Karpas-422 (cell line): Measurements from ENCODE around the gene CHRM1. TPM values are rescaled to one million over a fixed set of nuclear protein-coding genes. Genes with fewer than 3 reads are reported as not detected.
"Not testable (repeated sequence)": the region's sequence is repeated elsewhere in the genome, so short reads cannot be mapped to it uniquely, and the experiment has no call there.

Experiments
- DNase-seq: peaks from one replicate; pipeline ENCODE4 v3.0.0-alpha.2; 2015
- H2AFZ ChIP-seq: fragments of 200-600 bp; sonication (generic); 2 replicates; pipeline ENCODE4 v1.6.1; 2014; ENCODE audit warnings: antibody characterized with exemption, low read length, mixed read lengths
- H3K27ac ChIP-seq: fragments of 200-600 bp; sonication (generic); 2 replicates; pipeline ENCODE4 v1.5.1; 2014; ENCODE audit warnings: mild to moderate bottlenecking, low read length, moderate library complexity
- H3K27me3 ChIP-seq: fragments of 200-600 bp; sonication (generic); 2 replicates; pipeline ENCODE4 v1.6.1; 2014; ENCODE audit warnings: low read length, mixed read lengths
- H3K36me3 ChIP-seq: fragments of 200-600 bp; sonication (generic); 2 replicates; pipeline ENCODE4 v1.6.1; 2014; ENCODE audit warnings: low read length, mixed read lengths; ENCODE audit not compliant: insufficient read depth
- H3K4me1 ChIP-seq: fragments of 200-600 bp; sonication (generic); 2 replicates; pipeline ENCODE4 v1.6.1; 2014; ENCODE audit warnings: mild to moderate bottlenecking, low read length, mixed read lengths
- H3K4me2 ChIP-seq: fragments of 200-600 bp; sonication (generic); 2 replicates; pipeline ENCODE4 v1.6.1; 2014; ENCODE audit warnings: low read length, low read depth, mild to moderate bottlenecking; ENCODE audit not compliant: poor library complexity, severe bottlenecking
- H3K4me3 ChIP-seq: fragments of 200-600 bp; sonication (generic); 2 replicates; pipeline ENCODE4 v1.5.1; 2014; ENCODE audit warnings: mild to moderate bottlenecking, antibody characterized with exemption, low read length, mixed read lengths
- H3K79me2 ChIP-seq: fragments of 200-600 bp; sonication (generic); 2 replicates; pipeline ENCODE4 v1.6.1; 2014; ENCODE audit warnings: mild to moderate bottlenecking, low read length, mixed read lengths
- H3K9ac ChIP-seq: fragments of 200-600 bp; sonication (generic); 2 replicates; pipeline ENCODE4 v1.6.0; 2014; ENCODE audit warnings: low read length
- H3K9me2 ChIP-seq: fragments of 200-600 bp; sonication (generic), shearing (Covaris generic); replicated peaks from 2 replicates; pipeline ENCODE4 v1.6.0; 2014; ENCODE audit warnings: mild to moderate bottlenecking, low read length, moderate library complexity; ENCODE audit not compliant: insufficient read depth
- H3K9me3 ChIP-seq: fragments of 300-700, 200-600 bp; sonication (generic); 2 replicates; pipeline ENCODE4 v1.6.1; 2014; ENCODE audit warnings: low read length, mixed read lengths
- H4K20me1 ChIP-seq: fragments of 200-600 bp; sonication (generic); 2 replicates; pipeline ENCODE4 v1.6.1; 2014; ENCODE audit warnings: mild to moderate bottlenecking, antibody characterized with exemption, low read length, low read depth; ENCODE audit not compliant: insufficient read depth
- total RNA-seq: library from RNA; depleted of rRNA; stranded (reverse); fragments of >200 nt; shearing (Covaris generic); gene quantifications from 2 replicates; pipeline ENCODE4 v1.2.3, GENCODE V29; 2014; ENCODE audit warnings: low replicate concordance

The CHRM1 gene
- total RNA-seq, 1 experiment from 2014 or later: not detected

DNA sequence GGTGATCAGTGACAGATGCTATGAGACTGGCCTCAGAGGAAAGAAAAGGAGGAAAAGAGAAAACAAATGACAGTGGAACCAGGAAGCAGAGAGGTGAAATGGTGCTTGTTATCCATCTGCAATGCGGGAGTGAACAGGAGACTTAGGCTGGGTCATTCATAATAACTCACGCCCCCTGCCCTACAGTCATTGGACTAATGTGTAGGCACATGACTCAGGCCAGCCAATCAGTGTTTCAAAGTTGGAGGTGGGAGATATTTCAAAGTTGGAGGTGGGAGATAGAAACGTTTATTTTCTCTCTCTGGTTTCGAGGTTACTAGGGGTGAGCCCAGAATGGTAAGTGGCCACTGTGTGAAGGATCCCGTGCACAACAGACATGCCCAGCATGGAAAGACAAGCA is 33.3 kb upstream of the CHRM1 start:
- H3K9me2 ChIP-seq: no peaks in the 10 kb centered on the region
- H3K9me3 ChIP-seq: no peaks in the 10 kb centered on the region
- H3K27me3 ChIP-seq: no peaks in the 10 kb centered on the region
- no peaks in the 10 kb centered on the region for H3K4me1 ChIP-seq
- H3K4me2 ChIP-seq: no peak overlapping the region
- no peaks in the 10 kb centered on the region for H4K20me1 ChIP-seq
- no peak overlapping the region for H3K9ac ChIP-seq
- no peaks in the 10 kb centered on the region for H3K36me3 ChIP-seq
- DNase-seq: peak; percentile 52
- H3K27ac ChIP-seq: no peak overlapping the region
- no peaks in the 10 kb centered on the region for H3K79me2 ChIP-seq
- H3K4me3 ChIP-seq: no peak overlapping the region
- H2AFZ ChIP-seq: no peak overlapping the region

DNA sequence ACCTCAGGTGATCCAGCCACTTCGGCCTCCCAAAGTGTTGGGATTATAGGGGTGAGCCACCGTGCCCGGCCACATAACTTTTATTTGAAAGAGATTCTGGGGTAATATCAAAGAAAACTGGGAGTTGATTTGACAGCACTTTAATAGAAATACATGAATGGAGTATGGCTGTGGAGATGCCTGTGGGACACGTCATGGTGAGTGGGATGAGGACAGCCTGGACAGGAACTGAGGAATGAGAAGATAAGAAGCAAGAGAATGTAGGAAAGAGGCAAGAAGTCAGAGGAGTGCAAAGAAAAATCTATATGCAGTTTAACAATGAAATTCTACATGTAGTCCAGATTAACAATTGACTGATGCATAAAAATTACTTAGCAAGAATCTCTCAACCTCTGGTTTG is 32.6 kb upstream of the CHRM1 start:
- Histone ChIP-seq H3K4me3 (no peak overlapping the region), H3K9me3 (no peaks in the 10 kb centered on the region), H4K20me1 (no peaks in the 10 kb centered on the region), H3K4me2 (no peak overlapping the region), H2AFZ (no peak overlapping the region), H3K27ac (no peak overlapping the region), H3K27me3 (no peaks in the 10 kb centered on the region), H3K4me1 (no peaks in the 10 kb centered on the region), H3K9me2 (no peaks in the 10 kb centered on the region), H3K79me2 (no peaks in the 10 kb centered on the region), H3K9ac (no peak overlapping the region), H3K36me3 (no peaks in the 10 kb centered on the region)
- no peak for DNase-seq

DNA sequence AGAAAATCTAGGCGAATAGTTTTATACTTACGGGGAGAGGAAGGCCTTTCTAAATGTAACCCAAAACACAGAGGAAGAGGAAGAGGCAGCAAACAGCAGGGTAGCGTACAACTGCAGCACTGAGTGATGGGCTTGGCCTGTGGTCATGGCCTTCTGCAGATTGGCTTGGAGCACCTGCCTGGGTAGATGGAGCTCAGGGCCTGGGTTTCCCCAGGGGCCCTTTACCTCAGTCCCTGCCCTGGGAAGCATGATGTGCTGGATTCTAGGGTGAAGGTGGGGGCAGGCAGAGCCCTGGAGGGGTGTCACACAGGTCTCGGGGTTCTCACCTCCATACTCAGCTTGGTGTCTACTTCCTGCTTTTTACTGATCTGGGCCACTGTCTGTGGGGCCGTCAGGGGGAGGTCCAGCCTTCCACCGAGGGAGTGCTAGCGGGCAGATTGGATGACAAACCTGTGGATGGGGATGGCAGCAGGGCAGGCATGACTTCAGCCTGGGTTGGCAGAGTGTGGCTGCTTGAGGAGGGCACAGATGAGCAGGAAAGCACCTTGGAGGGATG is 27.7 kb upstream of the CHRM1 start:
- Histone ChIP-seq H3K79me2 (no peaks in the 10 kb centered on the region), H3K27ac (no peak overlapping the region), H3K9me3 (no peaks in the 10 kb centered on the region), H4K20me1 (no peaks in the 10 kb centered on the region), H2AFZ (0 out of 2 replicates have a peak overlapping the region, but pooled peaks have one; percentile 34), H3K36me3 (no peaks in the 10 kb centered on the region), H3K9ac (no peak overlapping the region), H3K4me3 (no peak overlapping the region), H3K4me2 (no peak overlapping the region), H3K27me3 (no peaks in the 10 kb centered on the region), H3K4me1 (no peaks in the 10 kb centered on the region), H3K9me2 (no peaks in the 10 kb centered on the region)
- no peak for DNase-seq

DNA sequence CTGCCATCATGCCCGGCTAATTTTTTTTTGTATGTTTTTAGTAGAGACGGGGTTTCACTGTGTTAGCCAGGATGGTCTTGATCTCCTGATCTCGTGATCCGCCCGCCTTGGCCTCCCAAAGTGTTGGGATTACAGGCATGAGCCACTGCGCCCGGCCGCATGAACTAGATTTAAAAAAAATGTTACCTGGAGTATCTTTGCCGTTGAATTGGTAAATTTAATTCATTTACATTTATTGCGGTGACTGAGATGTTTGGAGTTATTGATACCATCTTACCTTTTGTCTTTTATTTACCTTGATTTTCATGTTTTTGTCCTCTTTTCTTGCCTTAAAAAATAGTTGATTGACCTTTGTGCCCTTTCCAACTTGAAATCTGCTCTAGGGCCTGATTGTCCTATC is 24.4 kb upstream of the CHRM1 start:
- not testable (repeated sequence) for H3K9me2 ChIP-seq, H3K4me1 ChIP-seq, H3K9me3 ChIP-seq, H3K36me3 ChIP-seq, H3K27me3 ChIP-seq, H3K4me3 ChIP-seq, H4K20me1 ChIP-seq, DNase-seq, H3K27ac ChIP-seq, H3K4me2 ChIP-seq, H3K9ac ChIP-seq, H2AFZ ChIP-seq, H3K79me2 ChIP-seq

DNA sequence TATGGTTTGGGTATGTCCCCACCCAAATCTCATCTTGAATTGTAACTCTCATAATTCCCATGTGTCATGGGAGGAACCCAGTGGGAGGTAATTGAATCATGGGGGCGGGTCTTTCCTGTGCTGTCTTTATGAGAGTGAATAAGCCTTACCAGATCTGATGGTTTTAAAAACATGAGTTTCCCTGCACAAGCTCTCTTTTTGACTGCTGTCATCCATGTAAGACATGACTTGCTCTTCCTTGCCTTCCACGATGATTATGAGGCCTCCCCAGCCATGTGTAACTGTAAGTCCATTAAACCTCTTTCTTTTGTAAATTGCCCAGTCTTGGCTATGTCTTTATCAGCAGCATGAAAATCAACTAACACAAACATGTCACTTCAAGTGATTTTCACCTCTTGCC is 16.4 kb upstream of the CHRM1 start:
- H3K27ac ChIP-seq, H3K27me3 ChIP-seq, H3K4me1 ChIP-seq, H3K9ac ChIP-seq, H3K9me3 ChIP-seq, H4K20me1 ChIP-seq, H3K4me3 ChIP-seq, H3K9me2 ChIP-seq, H3K79me2 ChIP-seq, H2AFZ ChIP-seq, DNase-seq, H3K36me3 ChIP-seq, H3K4me2 ChIP-seq: not testable (repeated sequence)

DNA sequence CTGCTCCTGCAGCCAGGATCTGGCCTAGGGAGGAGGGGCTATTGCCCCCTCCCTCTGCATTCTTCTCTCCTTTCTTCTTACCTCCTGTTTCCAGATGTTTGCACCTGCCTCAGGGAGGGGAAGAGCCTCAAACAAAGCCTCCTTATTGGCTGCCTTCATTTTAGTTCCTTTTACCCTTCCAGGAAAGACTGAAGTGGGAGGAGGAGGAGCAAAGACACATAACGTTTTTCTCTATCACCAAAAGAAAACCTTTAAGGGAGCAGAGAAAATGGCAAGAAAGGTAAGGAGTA is 13.3 kb upstream of the CHRM1 start:
- Histone ChIP-seq H3K27me3 (no peaks in the 10 kb centered on the region), H3K4me1 (no peaks in the 10 kb centered on the region), H3K36me3 (no peaks in the 10 kb centered on the region), H3K4me3 (no peak overlapping the region), H3K27ac (no peak overlapping the region), H3K79me2 (no peaks in the 10 kb centered on the region), H3K9me2 (no peaks in the 10 kb centered on the region), H3K4me2 (no peak overlapping the region), H2AFZ (no peak overlapping the region), H3K9ac (no peak overlapping the region), H3K9me3 (no peaks in the 10 kb centered on the region), H4K20me1 (no peaks in the 10 kb centered on the region)
- DNase-seq: no peak

DNA sequence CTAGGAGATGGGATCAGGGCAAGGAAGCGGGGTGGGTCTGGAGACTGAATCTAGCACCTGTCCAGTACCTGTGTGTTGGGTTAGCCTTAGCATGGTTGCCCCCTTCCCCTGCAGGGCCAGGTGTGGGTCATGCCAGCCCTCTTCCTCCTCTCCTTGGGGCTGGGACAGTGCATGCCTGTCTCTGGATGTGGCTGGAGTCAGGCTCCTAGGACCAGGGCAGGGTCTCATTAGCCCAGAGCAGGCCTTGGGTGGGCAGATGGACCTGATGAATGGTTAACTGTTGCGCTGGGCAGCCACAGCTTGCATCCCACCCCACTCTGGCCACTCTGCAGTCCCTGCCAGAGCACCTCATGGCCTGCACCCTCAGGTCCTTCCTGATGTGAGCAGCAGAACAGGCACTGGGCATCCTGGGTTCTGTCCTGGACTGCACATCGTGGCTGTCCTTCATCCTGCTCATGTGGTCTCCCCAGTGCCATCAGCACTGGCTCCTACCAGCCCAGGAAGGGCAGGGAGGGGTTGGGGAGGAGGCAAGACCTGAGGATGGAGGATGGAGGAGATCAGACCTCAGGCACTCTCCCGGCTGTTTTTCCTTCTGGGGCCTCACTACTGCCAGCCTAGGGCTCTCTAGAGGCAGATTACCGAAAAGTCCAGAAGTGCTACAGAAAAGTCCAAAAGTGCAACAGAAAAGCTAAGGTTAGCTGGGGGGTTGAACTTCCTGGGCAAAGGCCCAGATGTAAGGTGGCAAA is 12.8 kb upstream of the CHRM1 start:
- H3K9ac ChIP-seq: no peak overlapping the region
- no peaks in the 10 kb centered on the region for H3K9me2 ChIP-seq
- H3K4me2 ChIP-seq: no peak overlapping the region
- no peaks in the 10 kb centered on the region for H3K27me3 ChIP-seq
- no peaks in the 10 kb centered on the region for H3K79me2 ChIP-seq
- H2AFZ ChIP-seq: no peak overlapping the region
- no peaks in the 10 kb centered on the region for H3K4me1 ChIP-seq
- H3K27ac ChIP-seq: no peak overlapping the region
- H3K4me3 ChIP-seq: no peak overlapping the region
- no peaks in the 10 kb centered on the region for H3K36me3 ChIP-seq
- H4K20me1 ChIP-seq: no peaks in the 10 kb centered on the region
- DNase-seq: no peak
- no peaks in the 10 kb centered on the region for H3K9me3 ChIP-seq

DNA sequence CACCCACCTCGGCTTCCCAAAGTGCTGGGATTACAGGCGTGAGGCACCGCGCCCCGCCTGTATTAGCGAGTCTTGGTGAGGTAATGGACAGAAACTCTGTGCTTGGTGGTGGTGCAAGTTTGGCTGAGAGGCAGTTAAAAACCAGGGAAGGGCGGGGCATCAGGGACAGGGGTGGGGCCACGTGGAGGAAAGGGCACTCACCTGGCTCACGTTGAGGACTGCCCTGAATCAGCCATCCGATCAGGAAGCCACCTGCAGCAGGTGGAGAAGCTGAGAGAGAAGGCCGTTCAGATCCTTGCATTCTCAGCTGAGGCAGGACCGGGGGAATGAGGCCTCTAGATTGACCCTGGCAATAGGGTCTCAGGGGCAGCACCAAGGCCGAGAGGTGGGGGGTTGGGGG is 12.1 kb upstream of the CHRM1 start:
- H4K20me1 ChIP-seq: no peaks in the 10 kb centered on the region
- H3K4me3 ChIP-seq: no peak overlapping the region
- H3K4me2 ChIP-seq: no peak overlapping the region
- no peaks in the 10 kb centered on the region for H3K9me3 ChIP-seq
- DNase-seq: no peak
- no peaks in the 10 kb centered on the region for H3K9me2 ChIP-seq
- no peak overlapping the region for H3K27ac ChIP-seq
- no peak overlapping the region for H3K9ac ChIP-seq
- no peaks in the 10 kb centered on the region for H3K79me2 ChIP-seq
- no peaks in the 10 kb centered on the region for H3K36me3 ChIP-seq
- no peaks in the 10 kb centered on the region for H3K27me3 ChIP-seq
- no peaks in the 10 kb centered on the region for H3K4me1 ChIP-seq
- H2AFZ ChIP-seq: no peak overlapping the region
